HAP-1 (cell line): ENCODE results near the gene ABCA3.

Source experiments
- DNase-seq, 2 experiments: peaks; one replicate each; pipeline ENCODE4 v3.0.0-alpha.2; 2016 to 2020; ENCODE audit warnings: low spot score in 2 of 2
- H3K27me3 ChIP-seq: fragments of 250-450 bp; sonication (Bioruptor Pico); 2 replicates; pipeline ENCODE4 v1.5.1; 2020; ENCODE audit warnings: low read depth, mild to moderate bottlenecking, moderate library complexity
- H3K36me3 ChIP-seq: fragments of 250-450 bp; sonication (Bioruptor Pico); replicated peaks from 2 replicates; pipeline ENCODE4 v1.5.1; 2020; ENCODE audit warnings: mild to moderate bottlenecking
- H3K4me1 ChIP-seq: fragments of 250-450 bp; sonication (Bioruptor Pico); 2 replicates; pipeline ENCODE4 v1.5.1; 2020; ENCODE audit warnings: mild to moderate bottlenecking
- H3K4me3 ChIP-seq: fragments of 250-450 bp; sonication (Bioruptor Pico); 2 replicates; pipeline ENCODE4 v1.5.1; 2020; ENCODE audit warnings: mild to moderate bottlenecking, moderate library complexity
- H3K9me3 ChIP-seq: fragments of 250-450 bp; sonication (Bioruptor Pico); 2 replicates; pipeline ENCODE4 v1.5.1; 2020; ENCODE audit warnings: mild to moderate bottlenecking, moderate library complexity
- in situ Hi-C: fragments of 300-500 bp; cut with MboI; formaldehyde crosslinking; loops from 3 replicates; pipeline ENCODE4 v1.14.3; 2020; ENCODE audit warnings: low sequenced_read_pairs, inconsistent platforms, mixed read lengths

The ABCA3 gene

DNA sequence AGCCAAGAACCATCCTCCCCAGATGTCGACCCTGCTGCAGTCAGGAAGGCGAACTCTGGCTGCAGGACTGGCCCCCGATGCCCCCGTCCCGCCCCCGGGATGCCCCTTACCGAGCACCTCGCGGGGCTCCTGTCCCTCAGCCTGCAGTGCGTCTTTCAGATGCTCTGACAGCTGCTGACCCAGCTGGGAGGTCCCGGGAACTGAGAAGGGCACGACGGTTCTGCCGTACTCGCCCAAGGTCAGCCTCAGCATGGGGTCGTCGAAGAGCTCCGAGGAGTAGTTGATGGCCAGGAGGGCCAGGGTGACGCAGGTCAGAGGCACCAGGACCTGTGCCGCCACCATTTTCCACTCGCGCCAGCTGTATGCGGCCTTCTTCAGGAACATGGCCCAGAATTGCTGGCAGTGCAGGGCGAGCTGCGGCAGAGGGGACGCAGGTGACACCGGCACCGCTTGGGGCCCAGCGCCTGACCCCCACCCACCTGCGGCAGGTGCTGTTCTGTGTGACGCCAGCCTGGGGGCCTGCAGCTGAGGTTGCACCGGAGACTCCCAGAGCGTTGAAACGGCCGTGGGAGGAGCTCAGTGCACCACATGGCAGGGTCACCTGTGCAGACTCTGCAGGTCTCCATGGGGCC is 52.5 kb downstream of the ABCA3 start:
- in situ Hi-C loops, result no loop called here
- Histone ChIP-seq H3K36me3 (peaks cover 10% of the 10 kb centered on the region), H3K9me3 (no peaks in the 10 kb centered on the region), H3K27me3 (no peaks in the 10 kb centered on the region), H3K4me1 (no peaks in the 10 kb centered on the region), H3K4me3 (no peak overlapping the region)
- no peak for DNase-seq

DNA sequence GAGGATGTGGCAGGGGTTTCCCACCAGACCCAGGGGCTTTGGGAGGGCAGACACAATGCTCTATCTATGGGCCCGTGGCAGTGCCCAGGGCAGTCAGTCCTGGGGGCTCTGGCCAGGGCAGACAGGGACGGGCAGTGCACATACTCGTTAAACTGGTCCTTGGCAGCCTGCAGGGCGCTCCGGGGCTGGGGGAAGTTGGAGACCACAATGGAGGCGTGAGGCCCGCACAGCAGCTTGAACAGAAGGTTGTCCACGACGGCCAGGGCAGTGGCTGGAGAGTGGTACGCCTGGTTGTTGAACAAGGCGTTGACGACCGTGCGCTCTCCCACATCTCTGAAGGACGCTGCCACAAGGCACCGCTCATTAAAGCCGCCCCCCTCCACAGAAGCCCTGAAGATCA is 54.0 kb downstream of the ABCA3 start:
- Histone ChIP-seq H3K9me3 (no peaks in the 10 kb centered on the region), H3K4me1 (no peaks in the 10 kb centered on the region), H3K4me3 (no peak overlapping the region), H3K36me3 (peaks cover 10% of the 10 kb centered on the region), H3K27me3 (no peaks in the 10 kb centered on the region)
- in situ Hi-C loops, result no loop called here
- DNase-seq, result no peak

DNA sequence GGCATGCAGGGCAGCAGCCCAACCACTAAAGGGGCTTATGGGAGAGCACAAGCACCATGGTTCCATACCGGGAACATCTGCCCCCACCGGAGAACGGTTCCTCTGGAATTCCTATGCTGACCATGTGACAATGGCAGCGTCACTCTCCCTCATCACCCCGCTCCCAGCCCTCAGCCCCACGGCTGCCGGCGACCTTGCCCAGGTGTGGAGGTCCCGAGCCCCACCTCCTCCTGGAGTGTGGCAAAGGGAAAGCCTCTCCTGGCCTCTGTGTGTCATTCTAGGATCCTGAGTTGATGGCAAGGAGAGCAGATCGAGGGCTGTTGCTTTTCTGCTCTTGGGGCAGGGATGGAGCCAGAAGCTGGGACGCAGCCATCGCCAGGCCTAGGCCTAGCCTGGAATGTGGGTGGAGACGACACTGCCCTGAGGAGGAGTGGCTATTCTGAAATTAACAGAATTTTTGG is 54.8 kb downstream of the ABCA3 start:
- no peak for DNase-seq
- Histone ChIP-seq H3K4me1 (no peaks in the 10 kb centered on the region), H3K9me3 (no peaks in the 10 kb centered on the region), H3K27me3 (no peaks in the 10 kb centered on the region), H3K36me3 (peaks cover 10% of the 10 kb centered on the region), H3K4me3 (no peak overlapping the region)
- in situ Hi-C loops, result no loop called here

DNA sequence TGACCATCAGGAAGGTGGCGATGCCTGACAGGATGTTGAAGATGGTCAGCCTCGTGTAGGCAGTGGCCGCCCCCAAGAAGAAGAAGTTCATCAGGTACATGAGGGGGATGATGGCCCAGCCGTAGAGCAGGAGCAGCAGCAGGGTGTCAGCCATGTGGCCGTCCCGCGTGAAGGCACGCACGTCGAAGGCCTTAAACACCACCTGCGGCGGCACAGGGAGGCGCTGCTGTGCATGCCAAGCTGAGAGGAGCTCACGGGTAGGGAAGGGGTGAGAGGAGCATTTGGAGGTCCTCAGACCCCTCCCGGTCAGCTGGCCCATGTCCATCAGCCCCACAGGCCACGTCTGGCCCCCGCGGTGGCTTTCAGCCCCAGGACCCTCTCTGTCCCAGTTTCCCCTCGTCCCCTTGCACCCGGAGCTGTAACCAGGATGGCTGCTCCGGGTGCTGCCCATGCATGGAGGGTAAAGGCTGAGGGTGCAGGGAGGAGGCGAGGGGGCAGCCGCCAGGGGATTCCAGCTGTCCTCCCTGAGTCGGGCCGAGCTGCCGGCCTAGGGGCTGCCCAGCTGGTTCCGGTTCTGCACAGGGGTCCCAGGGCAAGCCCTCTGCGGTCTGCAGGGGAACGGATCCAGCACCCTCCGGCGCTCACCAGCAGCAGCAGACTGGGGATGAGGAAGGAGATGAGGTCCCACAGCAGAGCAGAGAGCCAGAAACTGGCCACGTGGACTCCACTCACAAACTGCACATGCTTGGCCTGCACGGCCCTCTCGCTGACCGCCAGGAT is 55.5 kb downstream of the ABCA3 start:
- no peak for DNase-seq
- in situ Hi-C loops, result no loop called here
- Histone ChIP-seq H3K4me3 (no peak overlapping the region), H3K9me3 (no peaks in the 10 kb centered on the region), H3K27me3 (no peaks in the 10 kb centered on the region), H3K36me3 (peaks cover 4% of the 10 kb centered on the region), H3K4me1 (no peaks in the 10 kb centered on the region)

DNA sequence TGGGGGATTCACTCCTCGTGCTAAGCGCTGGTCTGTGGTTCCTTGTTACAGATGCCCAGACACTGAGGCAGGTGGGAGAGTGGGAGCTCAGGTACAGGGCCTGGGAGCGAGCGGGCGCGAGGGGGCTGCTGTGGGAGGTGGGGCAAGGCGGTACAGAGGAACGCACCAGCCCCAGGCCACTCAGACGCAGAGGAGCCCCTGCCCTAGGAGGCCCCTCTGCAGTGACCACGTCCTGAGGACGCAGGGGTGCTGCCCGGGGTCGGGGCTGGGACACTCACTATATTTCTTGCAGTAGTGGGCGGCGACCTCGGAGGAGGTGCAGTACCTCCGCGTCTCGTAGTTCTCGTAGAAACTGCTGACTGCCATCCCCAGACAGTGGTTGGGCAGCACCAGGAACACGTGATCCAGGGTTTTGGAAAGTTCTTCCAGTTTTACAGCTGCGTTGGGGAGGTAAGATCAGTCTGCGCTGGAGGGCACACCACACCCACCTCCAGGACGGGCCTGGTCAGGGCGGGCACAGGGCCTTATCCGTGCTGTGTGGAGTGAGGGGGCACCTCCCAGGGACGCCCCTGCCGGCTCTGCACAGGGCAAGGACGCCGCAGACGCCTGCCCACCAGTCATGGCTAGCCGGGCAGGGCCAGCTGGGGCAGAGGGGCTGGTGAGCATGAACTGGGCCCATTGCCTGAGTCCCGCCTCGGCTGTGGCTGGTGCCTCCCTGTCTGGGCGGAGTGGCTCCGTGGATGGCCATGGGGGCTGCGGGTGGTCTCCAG is 56.3 kb downstream of the ABCA3 start:
- Histone ChIP-seq H3K27me3 (no peaks in the 10 kb centered on the region), H3K9me3 (no peaks in the 10 kb centered on the region), H3K36me3 (peaks cover 3% of the 10 kb centered on the region), H3K4me3 (no peak overlapping the region), H3K4me1 (no peaks in the 10 kb centered on the region)
- DNase-seq, result no peak
- in situ Hi-C loops, result no loop called here

DNA sequence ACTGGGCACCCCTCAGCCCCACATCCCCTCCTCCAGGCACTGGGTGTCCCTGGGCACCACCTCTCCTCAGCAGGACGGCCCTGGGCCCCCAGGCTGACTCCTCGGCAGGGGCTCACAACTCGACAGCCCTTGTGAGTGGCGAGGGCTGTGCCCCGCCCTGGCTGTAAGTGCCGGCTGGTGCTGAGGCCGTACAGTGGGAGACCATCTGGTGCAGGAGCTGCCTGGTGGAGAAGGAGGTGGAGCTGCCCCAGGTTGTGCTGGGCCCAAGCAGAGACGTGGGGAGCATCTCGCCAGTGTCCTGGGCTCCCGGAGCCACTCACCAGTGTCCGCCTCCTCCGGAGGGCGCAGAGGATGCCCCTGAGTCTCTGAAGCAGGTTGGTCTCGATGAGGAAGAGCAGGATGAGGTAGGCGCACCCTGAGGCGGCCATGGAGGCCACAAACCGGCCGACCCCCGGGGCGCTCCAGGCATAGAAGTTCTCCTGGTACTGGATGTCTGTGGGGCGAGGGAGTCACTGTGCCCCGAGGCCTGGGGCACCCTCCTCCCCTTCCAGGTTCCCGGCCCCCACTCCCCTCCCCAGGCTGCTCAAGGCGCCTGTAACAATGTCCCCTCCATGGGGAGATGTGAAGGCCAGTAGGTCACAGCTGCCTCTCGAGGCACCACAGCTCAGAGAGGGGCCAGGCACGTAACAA is 57.5 kb downstream of the ABCA3 start:
- H3K27me3 ChIP-seq, result no peaks in the 10 kb centered on the region
- DNase-seq, result no peak
- H3K9me3 ChIP-seq, result no peaks in the 10 kb centered on the region
- no peaks in the 10 kb centered on the region for H3K4me1 ChIP-seq
- H3K4me3 ChIP-seq, result no peak overlapping the region
- H3K36me3 ChIP-seq, result peaks cover 3% of the 10 kb centered on the region
- in situ Hi-C loops, result no loop called here

DNA sequence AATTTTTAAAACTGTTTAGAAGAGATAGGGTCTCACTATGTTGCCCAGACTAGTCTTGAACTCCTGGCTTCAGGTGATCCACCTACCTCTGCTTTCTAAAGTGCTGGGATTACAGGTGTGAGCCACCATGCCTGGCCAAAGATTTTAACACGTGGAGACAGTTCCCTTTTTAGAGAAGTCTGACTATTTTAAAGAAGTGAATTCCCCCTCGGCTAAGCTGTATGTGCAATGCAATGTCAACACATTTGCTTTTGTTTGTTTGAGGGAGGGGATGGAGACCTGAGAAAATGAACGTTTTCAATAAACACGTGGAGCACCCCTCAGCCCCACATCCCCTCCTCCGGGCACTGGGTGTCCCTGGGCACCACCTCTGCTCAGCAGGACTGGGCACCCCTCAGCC is 58.3 kb downstream of the ABCA3 start:
- no peaks in the 10 kb centered on the region for H3K27me3 ChIP-seq
- H3K36me3 ChIP-seq, result peaks cover 7% of the 10 kb centered on the region
- H3K4me3 ChIP-seq, result no peak overlapping the region

DNA sequence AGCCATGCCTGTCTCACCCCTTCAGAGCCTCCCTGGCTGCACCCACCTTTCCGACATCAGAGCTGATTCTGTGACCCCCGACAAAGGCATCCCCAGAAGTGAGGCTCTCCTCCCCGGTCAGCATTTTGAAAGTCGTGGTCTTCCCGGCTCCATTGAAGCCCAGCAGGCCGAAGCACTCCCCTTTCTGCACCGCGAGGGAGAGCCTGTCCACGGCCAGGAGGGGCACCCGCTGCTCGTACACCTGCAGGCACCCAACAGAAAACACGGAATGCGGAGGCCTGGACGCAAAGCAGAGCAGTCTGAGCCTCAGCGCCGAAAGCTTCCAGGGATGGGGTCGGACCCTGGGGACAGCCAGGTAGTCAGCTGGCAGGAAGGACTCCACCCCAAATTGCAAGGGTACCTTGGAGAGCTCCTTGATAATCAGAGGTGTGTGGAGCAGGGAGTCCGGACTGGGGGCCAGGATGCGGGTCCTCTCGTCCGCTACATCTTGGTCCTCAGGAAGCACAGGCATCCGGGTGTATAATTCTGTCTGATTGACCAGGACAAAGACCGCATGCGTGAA is 59.5 kb downstream of the ABCA3 start:
- in situ Hi-C loops, result no loop called here
- DNase-seq, result no peak
- no peak overlapping the region for H3K4me3 ChIP-seq
- H3K36me3 ChIP-seq, result peaks cover 7% of the 10 kb centered on the region
- no peaks in the 10 kb centered on the region for H3K4me1 ChIP-seq
- no peaks in the 10 kb centered on the region for H3K9me3 ChIP-seq
- H3K27me3 ChIP-seq, result no peaks in the 10 kb centered on the region

More for the DNA sequence above, 58.3 kb downstream of the ABCA3 start:
- H3K4me1 ChIP-seq, result no peaks in the 10 kb centered on the region
- in situ Hi-C loops, result no loop called here
- no peaks in the 10 kb centered on the region for H3K9me3 ChIP-seq
- DNase-seq, result no peak

DNA sequence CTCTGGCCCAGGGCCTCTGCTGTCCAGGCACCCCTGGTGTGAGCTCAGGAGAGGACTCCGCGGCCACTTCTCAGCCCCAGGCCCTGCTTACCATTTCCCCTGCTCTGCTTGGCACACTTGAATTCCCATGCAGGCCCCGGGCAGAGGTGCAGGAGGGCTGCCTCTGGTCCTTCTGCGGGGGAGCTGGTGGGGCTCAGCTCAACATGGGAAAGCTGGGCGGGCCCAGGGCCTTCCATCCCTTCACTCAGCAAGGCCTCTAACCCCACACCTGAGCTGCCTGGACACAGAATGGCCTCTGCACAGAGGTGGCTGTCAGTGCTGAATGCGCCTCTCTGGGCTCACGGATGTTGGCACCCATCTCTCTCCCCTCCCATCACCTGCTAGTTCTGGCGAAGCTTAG is 60.1 kb downstream of the ABCA3 start:
- no peaks in the 10 kb centered on the region for H3K4me1 ChIP-seq
- in situ Hi-C loops, result no loop called here
- H3K9me3 ChIP-seq, result no peaks in the 10 kb centered on the region
- H3K4me3 ChIP-seq, result no peak overlapping the region
- no peak for DNase-seq
- peaks cover 7% of the 10 kb centered on the region for H3K36me3 ChIP-seq
- no peaks in the 10 kb centered on the region for H3K27me3 ChIP-seq

DNA sequence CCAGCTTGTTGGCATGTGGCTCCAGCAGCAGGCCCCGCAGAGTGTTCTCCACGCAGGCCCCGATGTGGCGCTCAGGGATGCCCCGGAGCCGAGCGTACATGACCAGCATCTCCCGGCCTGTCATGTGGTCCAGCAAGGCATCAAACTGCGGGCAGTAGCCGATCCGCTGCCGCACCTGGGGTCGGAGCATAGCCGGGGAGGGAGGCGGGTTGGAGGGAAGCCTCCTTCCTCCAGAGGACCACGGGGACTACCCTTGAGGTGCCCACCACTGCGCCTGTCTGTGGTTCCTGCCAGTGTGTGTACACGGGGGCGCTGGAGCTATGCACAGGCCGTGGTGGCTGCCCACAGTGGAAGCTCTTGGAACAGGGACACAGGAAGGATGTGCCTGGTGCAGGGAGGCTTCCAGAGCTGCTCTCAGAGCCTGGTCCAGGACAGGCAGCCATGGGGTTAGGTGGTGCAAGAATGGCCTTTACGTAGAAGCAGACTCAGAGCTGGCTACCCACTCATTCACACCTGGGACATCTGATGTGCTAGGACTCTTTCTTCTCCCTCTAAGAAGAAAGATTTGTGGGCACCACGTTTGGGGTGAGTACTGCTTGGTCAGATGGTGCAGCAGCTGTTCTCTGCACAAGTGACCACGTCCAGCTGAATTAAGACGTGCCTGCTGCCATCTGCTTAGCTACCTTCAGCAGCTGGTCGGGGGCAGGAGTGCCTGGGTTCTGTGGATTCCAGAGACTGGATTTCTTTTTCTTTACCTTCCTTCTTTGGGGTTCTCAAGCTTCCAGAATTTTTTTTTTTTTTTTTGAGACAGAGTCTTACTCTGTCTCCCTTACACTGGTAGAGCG is 61.4 kb downstream of the ABCA3 start:
- in situ Hi-C loops, result no loop called here
- peaks cover 7% of the 10 kb centered on the region for H3K36me3 ChIP-seq
- H3K4me3 ChIP-seq, result no peak overlapping the region
- no peaks in the 10 kb centered on the region for H3K9me3 ChIP-seq
- DNase-seq, result no peak
- no peaks in the 10 kb centered on the region for H3K4me1 ChIP-seq
- H3K27me3 ChIP-seq, result no peaks in the 10 kb centered on the region

DNA sequence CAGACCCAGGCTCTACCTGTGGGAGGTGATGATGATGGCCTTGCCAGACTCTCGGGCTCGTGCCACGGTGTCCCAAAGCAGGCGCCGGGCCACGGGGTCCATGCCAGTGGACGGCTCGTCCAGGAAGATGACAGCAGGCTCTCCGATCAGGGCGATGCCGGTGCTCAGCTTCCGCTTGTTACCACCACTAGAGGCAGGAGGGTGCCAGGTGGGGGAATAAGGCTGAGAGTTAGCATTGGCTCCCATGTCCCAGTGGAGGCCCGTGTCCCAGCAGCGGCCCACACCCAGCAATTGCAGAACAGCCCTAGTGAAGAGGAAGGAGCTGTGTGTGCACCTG is 62.3 kb downstream of the ABCA3 start:
- DNase-seq, result no peak
- Histone ChIP-seq H3K9me3 (no peaks in the 10 kb centered on the region), H3K4me3 (no peak overlapping the region), H3K27me3 (no peaks in the 10 kb centered on the region), H3K4me1 (no peaks in the 10 kb centered on the region), H3K36me3 (peaks cover 3% of the 10 kb centered on the region)
- in situ Hi-C loops, result no loop called here

DNA sequence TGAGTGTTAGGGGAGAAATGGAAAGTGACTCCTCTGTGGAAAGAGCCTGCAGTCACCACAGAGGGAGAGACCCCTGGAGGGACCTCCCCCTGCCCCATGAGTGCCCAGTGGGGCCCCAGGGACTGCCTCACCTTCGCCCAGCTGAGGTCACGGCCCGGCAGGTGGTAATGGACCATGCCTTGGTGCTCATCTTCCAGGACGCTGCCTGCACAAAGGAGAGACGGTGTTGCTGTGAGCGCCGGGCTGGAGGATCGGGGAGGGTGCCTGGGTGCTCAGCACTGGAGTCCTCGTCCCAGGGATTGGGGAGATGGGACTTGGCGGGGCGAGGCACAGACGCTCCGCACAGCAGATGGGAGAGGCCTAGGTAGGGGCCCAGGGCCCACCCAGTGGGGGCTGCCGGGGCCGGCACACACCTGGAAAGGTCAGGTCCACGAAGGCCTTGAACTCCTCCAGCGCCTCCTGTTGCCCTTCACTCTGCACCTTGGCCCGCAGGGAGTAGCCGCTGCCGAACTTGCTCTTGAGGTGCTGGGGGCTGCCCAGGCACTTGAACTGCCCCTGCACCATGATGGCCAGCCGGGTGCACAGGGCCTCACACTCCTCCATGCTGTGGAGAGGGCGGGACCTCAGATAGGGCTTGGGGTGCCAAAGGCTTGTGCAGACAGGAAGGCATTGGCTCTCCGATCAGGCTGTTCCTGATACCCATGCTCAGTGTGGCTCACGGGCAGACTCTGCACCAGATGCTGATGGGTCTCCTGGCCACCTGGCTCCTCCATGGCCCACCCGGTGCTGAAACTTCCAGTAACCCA is 62.9 kb downstream of the ABCA3 start:
- H3K4me3 ChIP-seq, result no peak overlapping the region
- in situ Hi-C loops, result no loop called here
- no peaks in the 10 kb centered on the region for H3K27me3 ChIP-seq
- DNase-seq, result no peak
- peaks cover 3% of the 10 kb centered on the region for H3K36me3 ChIP-seq
- no peaks in the 10 kb centered on the region for H3K4me1 ChIP-seq
- no peaks in the 10 kb centered on the region for H3K9me3 ChIP-seq
